K562 (cell line): ENCODE results near the gene QRICH1. TPM values are rescaled to one million over a fixed set of nuclear protein-coding genes. Genes with fewer than 3 reads are reported as not detected.

Source experiments
- ATAC-seq: fragments of 200-7000 bp; cut with Tn5 transposase; 3 replicates; pipeline ENCODE4 v1.9.1; 2020; ENCODE audit warnings: moderate library complexity
- BruUV-seq: library from RNA; stranded (reverse); fragments of 400-500 nt; replicated peaks from 2 replicates; lab custom pipeline; 2021; lab: Mats Ljungman, UMichigan
- CTCF ChIA-PET: fragments of 300-600 bp; formaldehyde crosslinking; extraction: SDS; loops from one replicate; lab custom pipeline; 2021; ENCODE audit warnings: low intra/inter-chr PET ratio; lab: Yijun Ruan, JAX
- POLR2A ChIA-PET: fragments of 300-600, 350-650 bp; sonication (Branson Sonifier 250); formaldehyde crosslinking; extraction: SDS; loops from one replicate; lab custom pipeline; 2021; ENCODE audit warnings: antibody characterized with exemption, inconsistent platforms; lab: Yijun Ruan, JAX
- DNase-seq, 4 experiments: peaks; one replicate each; pipeline versions ENCODE4 v3.0.0 to v3.0.0-alpha.2; 2011 to 2018; ENCODE audit warnings: low spot score in 3 of 4, mixed read lengths in 3 of 4; ENCODE audit errors: extremely low read depth in 1 of 4
- FAIRE-seq: peaks from 2 replicates; lab custom pipeline; 2011; peaks lifted over from hg19 to GRCh38; lab: Jason Lieb, UNC
- H2AFZ ChIP-seq: 2 replicates; pipeline ENCODE4 v1.6.0; 2011; ENCODE audit warnings: low read depth, low read length, control low read depth, inconsistent platforms
- H3K27ac ChIP-seq: fragments of 200-600 bp; 3 replicates; pipeline ENCODE4 v1.8.0; 2011; ENCODE audit warnings: low read depth, mild to moderate bottlenecking, control low read depth, inconsistent platforms, low read length, moderate library complexity, mixed read lengths; ENCODE audit errors: extremely low read depth
- H3K27me3 ChIP-seq, 2 experiments: fragments of 300-600 bp in 1 of 2; 2 replicates in 1 of 2; 3 replicates in 1 of 2; pipeline versions ENCODE4 v1.6.0 to v1.8.0; 2011; ENCODE audit warnings: inconsistent platforms in 2 of 2, low read length in 2 of 2, mild to moderate bottlenecking in 1 of 2, mixed read lengths in 1 of 2, moderate library complexity in 1 of 2; ENCODE audit not compliant: control insufficient read depth in 2 of 2, insufficient read depth in 2 of 2
- H3K36me3 ChIP-seq: fragments of 300-600 bp; 3 replicates; pipeline ENCODE4 v1.8.0; 2011; ENCODE audit warnings: mild to moderate bottlenecking, low read length, inconsistent platforms; ENCODE audit not compliant: control insufficient read depth, insufficient read depth
- H3K4me1 ChIP-seq, 2 experiments: fragments of 200-600 bp in 1 of 2; replicated peaks in 1 of 2; 2 replicates in 1 of 2; 3 replicates in 1 of 2; pipeline versions ENCODE4 v1.5.1 to v1.8.0; 2011; ENCODE audit warnings: inconsistent platforms in 2 of 2, low read length in 2 of 2, mild to moderate bottlenecking in 1 of 2, mixed read lengths in 1 of 2, moderate library complexity in 1 of 2; ENCODE audit not compliant: control insufficient read depth in 2 of 2, insufficient read depth in 2 of 2
- H3K4me2 ChIP-seq: 2 replicates; pipeline ENCODE4 v1.6.1; 2011; ENCODE audit warnings: low read length, control low read depth, inconsistent platforms, mixed read lengths; ENCODE audit not compliant: insufficient read depth
- H3K4me3 ChIP-seq: fragments of 200-600 bp; sonication (generic), shearing (Covaris generic); 2 replicates; pipeline ENCODE4 v1.5.1; 2016; ENCODE audit warnings: control low read depth, inconsistent platforms
- H3K79me2 ChIP-seq: fragments of 200-600 bp; 3 replicates; pipeline ENCODE4 v1.8.0; 2011; ENCODE audit warnings: low read length, inconsistent platforms; ENCODE audit not compliant: control insufficient read depth, insufficient read depth
- H3K9ac ChIP-seq, 2 experiments: 2 replicates each; pipeline versions ENCODE4 v1.6.0 to v1.6.1; 2011; ENCODE audit warnings: low read depth in 2 of 2, low read length in 2 of 2, control low read depth in 1 of 2, inconsistent platforms in 1 of 2, mild to moderate bottlenecking in 1 of 2, mixed read lengths in 1 of 2; ENCODE audit not compliant: insufficient read depth in 1 of 2
- H3K9me1 ChIP-seq: one replicate; pipeline ENCODE4 v1.6.0; 2011; ENCODE audit warnings: inconsistent platforms, mild to moderate bottlenecking, low read length, moderate library complexity; ENCODE audit not compliant: control insufficient read depth, insufficient read depth
- H3K9me3 ChIP-seq: replicated peaks from 2 replicates; pipeline ENCODE4 v1.5.1; 2011; ENCODE audit warnings: low read depth, low read length, inconsistent platforms; ENCODE audit not compliant: control insufficient read depth, insufficient read depth
- H4K20me1 ChIP-seq: replicated peaks from 2 replicates; pipeline ENCODE4 v1.6.1; 2011; ENCODE audit warnings: low read length, inconsistent platforms, mixed read lengths; ENCODE audit not compliant: control insufficient read depth, insufficient read depth
- ARID1B ChIP-seq: fragments of 450-650 bp; IDR thresholded peaks from 2 replicates; pipeline ENCODE4 v1.6.1; 2016; ENCODE audit warnings: antibody characterized with exemption, mild to moderate bottlenecking, inconsistent platforms
- CCNT2 ChIP-seq: IDR thresholded peaks from 2 replicates; pipeline ENCODE4 v1.6.1; 2011; ENCODE audit warnings: borderline replicate concordance, low read depth, mild to moderate bottlenecking, moderate library complexity, mixed read lengths, low read length; ENCODE audit not compliant: insufficient read length; ENCODE audit errors: extremely low read depth
- EP400 ChIP-seq: fragments of 450-650 bp; IDR thresholded peaks from 2 replicates; pipeline ENCODE4 v1.6.1; 2017; ENCODE audit warnings: antibody characterized with exemption, mild to moderate bottlenecking, moderate library complexity
- FOXA1 ChIP-seq: fragments of 450-650 bp; IDR thresholded peaks from 2 replicates; pipeline ENCODE4 v1.6.1; 2016; ENCODE audit warnings: mild to moderate bottlenecking, borderline replicate concordance
- HDAC1 ChIP-seq, 2 experiments: fragments of 450-650 bp; IDR thresholded peaks; 2 replicates each; pipeline ENCODE4 v1.6.1; 2016 to 2017; ENCODE audit warnings: inconsistent platforms in 1 of 2, mild to moderate bottlenecking in 1 of 2, moderate library complexity in 1 of 2
- MAZ ChIP-seq, 2 experiments: fragments of 450-650 bp in 1 of 2; sonication (generic) in 1 of 2; formaldehyde crosslinking; IDR thresholded peaks in 1 of 2; conservative IDR thresholded peaks in 1 of 2; 2 replicates each; pipeline versions ENCODE4 v1.4.0 to v1.5.0; 2020; ENCODE audit warnings: mild to moderate bottlenecking in 1 of 2, missing genetic modification reagents in 1 of 2
- NFYB ChIP-seq: IDR thresholded peaks from 2 replicates; pipeline ENCODE4 v1.6.1; 2011; ENCODE audit warnings: mild to moderate bottlenecking, moderate library complexity; ENCODE audit not compliant: insufficient read length; ENCODE audit errors: extremely low read depth
- NR2C2 ChIP-seq, 2 experiments: fragments of 200-800 bp in 1 of 2; sonication (Bioruptor generic) in 1 of 2; sonication (generic) in 1 of 2; formaldehyde crosslinking in 1 of 2; IDR thresholded peaks; 2 replicates each; pipeline versions ENCODE4 v1.6.1 to v1.8.0; 2016 to 2022; ENCODE audit warnings: mild to moderate bottlenecking in 1 of 2, missing compliant biosample characterization in 1 of 2, missing genetic modification characterization in 1 of 2, missing genetic modification reagents in 1 of 2
- PHF21A ChIP-seq: fragments of 450-650 bp; IDR thresholded peaks from 2 replicates; pipeline ENCODE4 v1.6.1; 2017; ENCODE audit warnings: low read depth, borderline replicate concordance
- TRIM28 ChIP-seq: fragments of 450-650 bp; IDR thresholded peaks from 2 replicates; pipeline ENCODE4 v1.6.1; 2017
- ZKSCAN1 ChIP-seq: fragments of 150-350 bp; IDR thresholded peaks from 2 replicates; pipeline ENCODE4 v1.6.1; 2016; ENCODE audit warnings: low read depth, low read length
- ZNF263 ChIP-seq: sonication (generic); formaldehyde crosslinking; IDR thresholded peaks from 2 replicates; pipeline ENCODE4 v1.8.0; 2022; ENCODE audit warnings: mild to moderate bottlenecking, missing genetic modification reagents, borderline replicate concordance
- ZNF282 ChIP-seq: sonication (generic); formaldehyde crosslinking; IDR thresholded peaks from 2 replicates; pipeline ENCODE4 v1.8.1; 2023; ENCODE audit warnings: missing genetic modification reagents
- ZNF445 ChIP-seq: fragments of 250-450 bp; sonication (Bioruptor Pico); IDR thresholded peaks from 2 replicates; pipeline ENCODE4 v1.4.0; 2020; ENCODE audit warnings: low read depth, mild to moderate bottlenecking, moderate library complexity
- WGBS: fragments of 100-300 bp; shearing (Covaris generic); methylation state at CpG from one replicate; pipeline ENCODE4 v1.1.6; 2016; ENCODE audit warnings: low coverage, mixed read lengths; ENCODE audit not compliant: insufficient coverage; ENCODE audit errors: missing lambda C conversion rate; 5-methylcytosine and 5-hydroxymethylcytosine counted together
- in situ Hi-C: fragments of 300-500 bp; cut with MboI; formaldehyde crosslinking; loops from 4 replicates; pipeline ENCODE4 v1.15.0; 2018; ENCODE audit warnings: inconsistent platforms, mixed read lengths
- intact Hi-C: fragments of 100-400 bp; cut with micrococcal nuclease; formaldehyde crosslinking; loops from 2 replicates; pipeline ENCODE4 v1.14.2; 2022
- polyA plus RNA-seq, 8 experiments: library from polyadenylated mRNA; depleted of rRNA in 4 of 8; stranded (reverse) in 5 of 8; unstranded in 3 of 8; fragments of >200 nt; fragmentation: Nextera tagmentation in 2 of 8; fragmentation: Illumina TruSeq in 1 of 8; extraction: Ambion mirVana in 2 of 8; extraction: Trizol in 1 of 8; gene quantifications; 2 replicates each; pipeline versions ENCODE4 v1.2.1 to v1.2.3, GENCODE V29; 2011 to 2014; ENCODE audit warnings: inconsistent platforms in 1 of 8, missing spikeins in 1 of 8
- total RNA-seq, 7 experiments: library from RNA; depleted of rRNA in 6 of 7; stranded (reverse); fragments of >200 nt in 6 of 7; fragmentation: Illumina TruSeq in 2 of 7; extraction: Trizol in 2 of 7; gene quantifications; 2 replicates each; pipeline versions ENCODE4 v1.2.1 to v1.2.3, GENCODE V29; 2011 to 2021; ENCODE audit warnings: low replicate concordance in 1 of 7
- TF ChIP-seq, protein P1 (sequence below): fragments of 450-650 bp; IDR thresholded peaks from 2 replicates; pipeline ENCODE4 v1.7.1; 2018; ENCODE audit warnings: mild to moderate bottlenecking, low read depth; ENCODE audit not compliant: partially characterized antibody
- TF ChIP-seq, protein P2 (sequence below): fragments of 450-650 bp; IDR thresholded peaks from 2 replicates; pipeline ENCODE4 v1.6.1; 2016; ENCODE audit warnings: borderline replicate concordance

Gene QRICH1
- total and polyA plus RNA-seq, 9 of the 15 experiments (the other 6 are each of a cell fraction or from before 2014, with no cell fraction given): 20.1 to 99.2 (median 56.7) TPM

DNA sequence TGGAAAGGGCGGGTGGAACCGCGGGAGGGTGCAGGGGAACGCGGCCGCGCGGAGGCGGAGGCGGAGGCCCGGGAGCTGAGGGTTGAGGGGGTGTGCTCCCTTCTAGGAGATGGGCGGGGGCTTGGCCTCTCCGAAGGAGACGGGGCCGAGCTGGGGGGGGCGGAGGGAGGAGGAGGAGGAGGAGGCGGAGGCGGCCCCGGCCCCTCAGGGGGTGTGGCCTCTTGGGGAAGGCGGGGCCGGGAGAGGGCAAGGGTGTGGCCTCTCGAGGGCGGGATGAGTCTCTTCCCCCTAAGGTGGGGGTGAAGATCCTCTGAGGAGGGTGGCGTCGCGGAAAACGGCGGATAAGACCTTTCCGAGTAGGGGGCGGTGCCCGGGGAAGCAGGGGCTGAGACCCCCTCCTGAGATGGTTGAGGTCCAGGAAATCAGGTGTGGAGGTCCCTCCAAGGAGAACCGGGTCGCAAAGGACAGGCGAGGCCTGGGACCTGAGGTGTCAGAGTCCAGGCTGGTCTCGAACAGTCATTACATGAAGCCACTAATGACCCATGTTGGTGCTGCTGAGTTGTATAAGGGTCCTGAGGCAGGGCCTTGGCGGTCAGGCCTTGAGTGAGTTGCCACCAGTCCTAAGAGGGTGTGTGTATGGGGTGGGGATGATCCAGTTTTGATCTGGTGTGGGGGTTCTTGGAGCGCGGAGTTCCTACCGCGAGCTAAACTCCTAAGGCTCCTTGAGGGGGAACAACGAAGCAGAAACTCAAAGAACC is 85.9 kb downstream of the QRICH1 start:
- peaks cover 3% of the 10 kb centered on the region for H3K9me1 ChIP-seq
- H3K9me3 ChIP-seq: no peaks in the 10 kb centered on the region
- TSS peak; percentile 54 for BruUV-seq
- ATAC-seq: peak; percentile 88
- WGBS: 10% methylated on average over 12 of the region's 41 CpGs
- H3K4me2 ChIP-seq: peak overlapping the region; percentile 94
- peaks cover 8% of the 10 kb centered on the region for H4K20me1 ChIP-seq
- peak overlapping the region; percentile 97 to 99 for H3K9ac ChIP-seq
- peak; percentile 85 to 94 (median 90) for DNase-seq
- FAIRE-seq: peak; percentile 70
- H3K27me3 ChIP-seq: no peaks in the 10 kb centered on the region
- in situ Hi-C loops: no loop called here
- H3K79me2 ChIP-seq: peaks cover 51% of the 10 kb centered on the region
- peaks cover 23% of the 10 kb centered on the region; the same call in 2 of the 3 replicates for H3K36me3 ChIP-seq
- peak overlapping the region; percentile 80 for H3K4me3 ChIP-seq
- intact Hi-C loops: loop anchor here (2.0 to 5.0 kb wide), 2 partner anchors 19 to 91 kb away; partner anchors contain the start of gene ARIH2
- peaks cover 19 to 48% of the 10 kb centered on the region in 2 experiments; a peak in 4 of 5 replicates for H3K4me1 ChIP-seq
- ChIA-PET CTCF (no interaction called here), POLR2A (interaction anchor here (0.6 to 3.0 kb wide), 12 partner anchors 11 to 740 kb away, joined by 3 to 104 read pairs (median 4); partner anchors contain the start of genes DALRD3, IMPDH2, NDUFAF3 and QRICH1)
- H2AFZ ChIP-seq: peak overlapping the region; percentile 99
- H3K27ac ChIP-seq: peak overlapping the region; percentile 99
- TF ChIP-seq, protein P1, sequence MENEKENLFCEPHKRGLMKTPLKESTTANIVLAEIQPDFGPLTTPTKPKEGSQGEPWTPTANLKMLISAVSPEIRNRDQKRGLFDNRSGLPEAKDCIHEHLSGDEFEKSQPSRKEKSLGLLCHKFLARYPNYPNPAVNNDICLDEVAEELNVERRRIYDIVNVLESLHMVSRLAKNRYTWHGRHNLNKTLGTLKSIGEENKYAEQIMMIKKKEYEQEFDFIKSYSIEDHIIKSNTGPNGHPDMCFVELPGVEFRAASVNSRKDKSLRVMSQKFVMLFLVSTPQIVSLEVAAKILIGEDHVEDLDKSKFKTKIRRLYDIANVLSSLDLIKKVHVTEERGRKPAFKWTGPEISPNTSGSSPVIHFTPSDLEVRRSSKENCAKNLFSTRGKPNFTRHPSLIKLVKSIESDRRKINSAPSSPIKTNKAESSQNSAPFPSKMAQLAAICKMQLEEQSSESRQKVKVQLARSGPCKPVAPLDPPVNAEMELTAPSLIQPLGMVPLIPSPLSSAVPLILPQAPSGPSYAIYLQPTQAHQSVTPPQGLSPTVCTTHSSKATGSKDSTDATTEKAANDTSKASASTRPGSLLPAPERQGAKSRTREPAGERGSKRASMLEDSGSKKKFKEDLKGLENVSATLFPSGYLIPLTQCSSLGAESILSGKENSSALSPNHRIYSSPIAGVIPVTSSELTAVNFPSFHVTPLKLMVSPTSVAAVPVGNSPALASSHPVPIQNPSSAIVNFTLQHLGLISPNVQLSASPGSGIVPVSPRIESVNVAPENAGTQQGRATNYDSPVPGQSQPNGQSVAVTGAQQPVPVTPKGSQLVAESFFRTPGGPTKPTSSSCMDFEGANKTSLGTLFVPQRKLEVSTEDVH: peak; percentile 9
- TF ChIP-seq ZNF445 (CRISPR knock-in tag): no peak
- TF ChIP-seq ARID1B: 0 out of 2 replicates have a peak, but pooled peaks have one; percentile 7
- no peak for TF ChIP-seq NR2C2 (CRISPR knock-in tag; IDR thresholded peaks at IDR 0.05)
- no peak for TF ChIP-seq NR2C2 (tag; IDR thresholded peaks at IDR 0.05)
- TF ChIP-seq, protein P2, sequence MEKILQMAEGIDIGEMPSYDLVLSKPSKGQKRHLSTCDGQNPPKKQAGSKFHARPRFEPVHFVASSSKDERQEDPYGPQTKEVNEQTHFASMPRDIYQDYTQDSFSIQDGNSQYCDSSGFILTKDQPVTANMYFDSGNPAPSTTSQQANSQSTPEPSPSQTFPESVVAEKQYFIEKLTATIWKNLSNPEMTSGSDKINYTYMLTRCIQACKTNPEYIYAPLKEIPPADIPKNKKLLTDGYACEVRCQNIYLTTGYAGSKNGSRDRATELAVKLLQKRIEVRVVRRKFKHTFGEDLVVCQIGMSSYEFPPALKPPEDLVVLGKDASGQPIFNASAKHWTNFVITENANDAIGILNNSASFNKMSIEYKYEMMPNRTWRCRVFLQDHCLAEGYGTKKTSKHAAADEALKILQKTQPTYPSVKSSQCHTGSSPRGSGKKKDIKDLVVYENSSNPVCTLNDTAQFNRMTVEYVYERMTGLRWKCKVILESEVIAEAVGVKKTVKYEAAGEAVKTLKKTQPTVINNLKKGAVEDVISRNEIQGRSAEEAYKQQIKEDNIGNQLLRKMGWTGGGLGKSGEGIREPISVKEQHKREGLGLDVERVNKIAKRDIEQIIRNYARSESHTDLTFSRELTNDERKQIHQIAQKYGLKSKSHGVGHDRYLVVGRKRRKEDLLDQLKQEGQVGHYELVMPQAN: 0 out of 2 replicates have a peak, but pooled peaks have one; percentile 7
- 0 out of 4 replicates have a peak, but pooled peaks of 1 of the 2 experiments have one; percentile 29 for TF ChIP-seq HDAC1 (IDR thresholded peaks at IDR 0.05)
- no peak for TF ChIP-seq TRIM28
- TF ChIP-seq MAZ (CRISPR knock-in tag; conservative IDR thresholded peaks at IDR 0.05 in 1 of 2, IDR thresholded peaks at IDR 0.05 in 1 of 2): peak in 1 of 2 experiments; percentile 85; a peak in 3 of 4 replicates
- TF ChIP-seq EP400: peak; percentile 70; the same call in 1 of the 2 replicates
- TF ChIP-seq FOXA1: no peak
- no peak for TF ChIP-seq ZKSCAN1
- TF ChIP-seq CCNT2: peak; percentile 14
- TF ChIP-seq ZNF282: no peak
- no peak for TF ChIP-seq NFYB
- TF ChIP-seq ZNF263 (CRISPR knock-in tag): peak; percentile 94
- TF ChIP-seq PHF21A: no peak
